ENCODE results near the gene UTRN.

The UTRN gene

DNA sequence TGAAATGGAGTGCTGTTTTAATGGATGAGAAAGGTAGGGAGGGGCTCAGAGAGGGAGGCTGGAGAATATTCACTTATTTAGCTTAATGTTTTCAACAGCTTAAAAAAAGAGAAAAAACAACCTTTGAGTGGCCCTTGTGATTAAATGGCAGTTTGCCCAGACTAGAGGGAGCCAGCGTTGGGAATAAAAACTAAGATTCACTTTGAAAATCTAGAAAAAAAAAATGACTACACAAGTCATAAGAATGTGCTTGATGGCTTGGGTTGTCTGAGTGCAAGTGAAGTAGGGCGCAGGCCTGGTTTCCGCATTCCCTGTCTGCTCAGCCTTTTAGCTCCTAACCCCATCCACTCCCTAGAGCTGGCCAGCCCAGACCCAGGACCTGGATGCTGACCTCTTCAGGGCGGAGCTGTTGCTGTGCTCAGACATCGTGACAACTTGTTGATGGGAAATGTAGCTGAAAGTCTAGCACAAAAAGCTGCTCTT lies 28.9 kb downstream of the UTRN start:
- DNase-seq (ENCODE audit: low read depth): no peak

DNA sequence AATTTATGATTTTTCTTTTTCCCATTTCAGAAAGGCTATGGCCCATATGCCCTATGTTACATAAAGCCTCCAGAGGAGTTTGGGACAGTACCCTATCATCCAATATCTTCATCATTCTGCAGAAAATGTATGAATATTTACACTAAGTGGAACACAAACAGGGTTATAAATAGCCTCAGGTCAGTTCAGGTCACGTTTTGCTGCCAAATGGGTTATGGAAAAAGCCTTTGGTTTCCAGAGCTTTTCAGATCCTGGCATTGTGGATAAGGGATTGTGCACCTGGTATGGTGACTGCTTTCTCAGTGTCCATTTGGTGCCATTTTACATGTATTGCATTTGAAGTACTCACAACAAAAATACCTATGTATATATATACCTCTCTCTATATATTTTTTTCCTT lies 29.4 kb downstream of the UTRN start:
- DNase-seq (ENCODE audit: low read depth): no peak

DNA sequence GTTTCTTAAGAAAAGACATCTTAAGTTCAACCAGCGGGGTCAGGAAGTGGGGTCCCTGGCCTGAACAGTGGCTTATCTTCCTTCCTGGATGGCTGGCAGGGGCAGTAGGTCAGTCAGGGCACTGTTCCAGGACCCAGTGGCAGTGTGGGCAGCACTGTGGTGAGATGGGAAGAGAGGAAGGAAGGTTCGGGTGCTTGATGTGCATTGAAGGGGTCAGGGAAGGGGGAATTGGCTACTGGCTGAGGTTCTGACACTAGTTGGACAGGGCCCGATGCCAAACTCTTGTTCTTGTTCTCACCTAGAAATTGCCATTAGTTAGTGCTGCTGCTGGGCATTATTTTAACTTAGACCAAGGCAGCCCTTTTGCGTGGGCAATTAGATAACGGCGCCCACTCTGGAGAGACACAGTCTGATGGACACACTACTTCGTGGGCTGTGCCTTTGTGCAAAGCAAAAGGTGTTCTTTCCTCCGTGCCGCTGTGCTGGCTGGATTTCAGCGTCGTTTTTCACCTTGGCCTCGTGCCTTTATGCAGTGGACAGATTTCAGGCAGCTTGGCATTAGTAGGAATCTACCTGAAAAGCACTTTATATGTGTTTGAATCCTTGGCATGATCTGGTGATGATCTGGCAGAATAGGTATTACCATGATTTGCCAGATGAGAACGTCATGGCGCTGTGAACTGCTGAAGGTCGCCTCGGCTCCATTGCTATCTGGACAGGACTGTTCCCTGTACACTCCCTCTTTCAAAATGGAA lies 30.3 kb downstream of the UTRN start:
- DNase-seq (ENCODE audit: low read depth): no peak

DNA sequence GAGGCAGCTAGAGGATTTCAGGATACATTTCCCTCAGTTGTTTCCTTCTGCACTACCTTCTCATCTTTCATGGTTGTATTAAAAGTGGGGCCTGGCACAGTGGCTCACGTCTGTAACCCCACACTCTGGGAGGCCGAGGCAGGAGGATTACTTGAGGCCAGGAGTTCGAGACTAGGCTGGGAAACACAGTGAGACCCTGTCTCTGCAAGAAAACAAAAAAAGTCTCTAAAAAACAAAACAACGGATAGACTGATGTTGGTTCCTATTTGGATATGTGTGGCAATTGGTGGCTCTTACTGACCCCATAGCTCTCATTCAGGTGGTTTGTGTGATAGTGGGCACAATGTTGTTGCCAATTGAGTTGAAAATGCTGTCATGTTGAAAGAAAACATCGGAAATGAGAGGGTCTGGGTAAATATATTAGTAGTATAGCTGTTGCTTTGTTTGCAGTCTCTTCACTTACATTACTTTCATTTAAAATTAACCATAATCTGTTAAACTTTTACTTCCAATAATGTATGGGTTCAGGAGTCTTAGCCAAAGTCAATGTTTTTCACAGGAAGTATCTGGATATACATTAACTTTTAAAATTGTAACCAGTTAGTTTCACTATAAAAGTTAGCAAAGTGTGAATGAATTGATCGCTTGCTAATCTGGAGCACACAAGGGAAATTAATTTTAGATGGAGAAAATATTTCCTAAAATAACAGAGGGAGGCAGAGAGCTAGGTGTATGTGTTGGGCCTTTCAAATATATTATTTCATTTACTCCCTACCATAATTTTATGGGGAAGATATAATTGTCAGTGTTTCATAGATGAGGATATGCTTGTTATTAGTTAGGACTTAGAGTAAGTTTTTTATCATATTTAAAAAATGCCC lies 31.1 kb downstream of the UTRN start:
- no peak for DNase-seq (ENCODE audit: low read depth)

DNA sequence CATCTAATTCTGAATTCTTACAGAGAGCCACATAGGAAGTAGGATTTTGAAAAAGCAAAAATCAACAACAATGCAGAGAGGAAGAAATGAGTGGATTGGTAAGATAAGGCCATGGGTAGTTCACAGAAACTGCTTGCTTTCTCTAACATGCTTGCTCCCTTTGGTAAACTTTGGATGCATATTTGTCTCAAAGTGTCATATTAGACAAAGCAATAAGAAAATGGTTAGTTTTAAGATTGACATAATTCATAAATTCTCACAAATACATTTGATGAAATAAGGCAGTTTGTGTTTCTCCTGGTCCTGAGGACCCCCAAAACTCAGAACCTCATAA lies 31.7 kb downstream of the UTRN start:
- DNase-seq (ENCODE audit: low read depth): no peak

DNA sequence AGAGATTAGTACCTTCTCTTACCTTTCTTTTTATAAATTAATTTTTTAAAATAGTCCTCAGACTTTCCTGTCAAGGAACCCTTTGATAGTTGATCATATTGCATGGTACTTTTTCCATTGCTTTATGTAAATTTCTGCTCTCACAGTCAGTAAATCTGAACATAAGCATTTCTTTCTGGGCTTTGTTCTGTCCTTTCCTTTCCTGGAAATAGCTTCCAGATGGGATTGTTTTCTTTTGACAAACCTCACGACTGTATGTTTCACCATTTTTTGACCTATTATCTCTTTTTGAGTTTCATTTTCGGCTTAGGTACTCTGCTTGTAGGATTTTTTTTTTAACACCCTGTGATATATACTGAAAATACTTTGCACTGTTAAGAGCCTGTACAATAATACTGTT lies 32.6 kb downstream of the UTRN start:
- no peak for DNase-seq (ENCODE audit: low read depth)

DNA sequence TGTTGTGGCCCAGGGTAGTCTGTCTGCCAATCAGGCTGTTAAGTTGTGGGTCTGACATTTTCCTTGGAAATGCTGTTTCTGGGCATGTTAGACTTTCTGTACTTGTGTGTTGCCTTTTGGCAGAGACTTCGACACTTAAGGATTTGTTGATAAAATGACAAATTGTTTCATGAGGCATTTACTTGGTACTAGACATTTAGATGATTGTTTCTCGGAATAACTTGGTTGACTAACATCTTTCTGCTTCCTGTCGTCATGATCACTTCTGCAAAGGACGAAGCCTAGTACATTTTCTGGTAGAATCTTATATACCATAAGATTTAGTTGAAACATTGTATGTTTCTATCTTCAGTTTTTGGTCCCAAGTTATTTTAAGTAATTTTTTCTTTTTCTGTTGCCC lies 34.1 kb downstream of the UTRN start:
- DNase-seq (ENCODE audit: low read depth): no peak

DNA sequence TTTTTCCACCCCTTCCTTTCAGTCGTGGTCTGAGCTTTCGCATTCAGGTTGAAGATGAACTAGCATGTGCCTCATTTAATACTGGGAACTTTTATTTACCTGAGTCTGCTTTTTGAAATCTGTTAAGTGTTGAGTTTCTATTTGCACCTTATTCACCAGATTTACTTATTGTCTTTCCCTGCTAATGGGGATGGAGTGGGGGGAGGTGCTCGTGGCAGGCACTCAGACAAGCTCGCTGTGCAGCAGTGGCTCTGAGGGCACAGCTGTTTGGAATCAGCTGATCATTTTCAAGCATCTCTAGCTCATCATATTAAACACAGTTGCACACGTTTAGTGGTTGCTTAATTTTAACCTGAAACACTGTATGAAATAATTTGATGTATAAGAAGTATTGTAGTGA lies 35.6 kb downstream of the UTRN start:
- DNase-seq (ENCODE audit: low read depth): no peak

DNA sequence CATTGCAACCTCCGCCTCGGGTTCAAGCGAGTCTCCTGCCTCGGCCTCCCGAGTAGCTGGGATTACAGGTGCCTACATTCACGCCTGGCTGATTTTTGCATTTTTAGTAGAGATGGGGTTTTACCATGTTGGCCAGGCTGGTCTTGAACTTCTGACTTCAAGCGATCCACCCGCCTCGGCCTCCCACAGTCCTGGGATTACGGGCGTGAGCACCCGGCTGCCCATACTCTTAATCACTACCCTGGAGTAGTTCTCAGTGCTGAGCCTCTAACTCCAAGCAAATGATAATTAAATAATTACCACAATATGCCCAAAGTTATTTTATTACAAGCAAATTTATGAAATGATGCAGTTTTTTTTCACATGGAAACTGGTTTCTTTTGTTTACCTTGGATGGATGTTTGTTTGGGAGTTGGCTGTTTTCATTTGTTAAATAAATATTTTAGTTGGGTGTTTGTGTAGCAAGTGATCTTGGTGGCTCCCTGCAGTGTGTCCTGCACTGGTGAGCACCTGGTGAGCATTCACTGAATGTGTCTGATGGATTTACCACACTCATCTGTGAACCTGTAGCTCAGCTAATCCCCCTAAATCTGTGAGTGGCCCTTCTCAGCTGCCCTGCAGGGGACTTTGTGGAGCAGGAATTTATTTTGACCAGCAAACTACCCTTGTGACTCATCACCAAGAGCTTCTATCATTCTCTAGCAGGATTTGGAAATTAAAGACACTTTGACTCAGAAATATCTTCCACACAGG lies 36.9 kb downstream of the UTRN start:
- DNase-seq (ENCODE audit: low read depth): no peak

DNA sequence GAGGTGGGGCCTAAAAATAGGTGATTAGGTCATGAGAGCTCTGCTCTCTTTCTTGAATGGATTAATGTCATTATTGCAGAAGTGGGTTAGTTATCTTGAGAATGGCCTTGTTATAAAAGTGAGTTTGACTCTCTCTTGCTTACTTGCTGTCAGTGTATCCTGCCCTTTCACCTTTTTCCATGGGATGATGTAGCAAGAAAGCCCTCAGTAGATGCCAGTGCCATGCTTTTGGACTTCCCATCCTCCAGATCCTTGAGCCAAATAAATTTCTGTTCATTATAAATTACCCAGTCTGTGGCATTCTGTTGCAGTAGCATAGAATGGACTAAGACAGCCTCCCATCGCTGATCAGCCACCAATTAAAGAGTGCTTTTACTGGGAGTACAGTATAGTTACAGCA lies 40.1 kb downstream of the UTRN start:
- no peak for DNase-seq (ENCODE audit: low read depth)

DNA sequence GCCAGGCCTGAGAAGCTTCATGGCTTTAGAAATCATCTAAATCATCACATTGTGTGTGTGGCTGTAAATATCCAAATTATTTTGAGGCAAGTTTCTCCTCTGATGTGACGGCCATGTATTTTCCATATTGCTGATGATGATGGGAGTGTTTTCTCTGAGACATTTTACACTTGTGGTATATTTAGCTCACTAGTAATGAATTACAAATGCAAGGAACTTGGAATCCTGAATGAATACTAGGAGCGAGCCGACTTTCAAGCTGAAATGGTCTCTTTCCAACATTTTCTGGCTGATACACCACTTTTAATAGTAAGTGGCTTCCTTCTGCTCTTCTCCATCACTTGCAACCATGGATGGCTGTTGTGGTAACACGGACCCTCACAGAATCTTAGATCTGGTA lies 41.3 kb downstream of the UTRN start:
- DNase-seq (ENCODE audit: low read depth): no peak

DNA sequence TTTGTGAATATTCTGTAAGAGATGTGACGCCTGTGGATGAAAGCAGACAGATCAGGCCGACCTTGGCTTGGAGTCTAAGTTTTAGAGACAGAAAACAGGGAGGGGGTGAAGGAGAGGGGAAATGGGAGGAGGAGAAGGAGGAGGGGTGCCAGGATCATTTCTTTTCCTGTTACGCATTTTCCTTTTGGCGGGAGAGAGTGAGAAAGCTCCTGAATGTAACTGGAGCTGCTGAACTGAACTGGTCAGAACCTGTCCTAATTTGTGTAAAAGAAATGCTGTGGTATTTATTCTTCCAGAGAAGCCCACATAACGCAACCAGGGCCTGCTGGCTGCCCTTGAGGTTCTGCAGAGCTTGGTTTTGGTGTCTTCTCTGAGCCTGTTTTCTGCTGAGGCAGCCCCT lies 41.9 kb downstream of the UTRN start:
- no peak for DNase-seq (ENCODE audit: low read depth)

DNA sequence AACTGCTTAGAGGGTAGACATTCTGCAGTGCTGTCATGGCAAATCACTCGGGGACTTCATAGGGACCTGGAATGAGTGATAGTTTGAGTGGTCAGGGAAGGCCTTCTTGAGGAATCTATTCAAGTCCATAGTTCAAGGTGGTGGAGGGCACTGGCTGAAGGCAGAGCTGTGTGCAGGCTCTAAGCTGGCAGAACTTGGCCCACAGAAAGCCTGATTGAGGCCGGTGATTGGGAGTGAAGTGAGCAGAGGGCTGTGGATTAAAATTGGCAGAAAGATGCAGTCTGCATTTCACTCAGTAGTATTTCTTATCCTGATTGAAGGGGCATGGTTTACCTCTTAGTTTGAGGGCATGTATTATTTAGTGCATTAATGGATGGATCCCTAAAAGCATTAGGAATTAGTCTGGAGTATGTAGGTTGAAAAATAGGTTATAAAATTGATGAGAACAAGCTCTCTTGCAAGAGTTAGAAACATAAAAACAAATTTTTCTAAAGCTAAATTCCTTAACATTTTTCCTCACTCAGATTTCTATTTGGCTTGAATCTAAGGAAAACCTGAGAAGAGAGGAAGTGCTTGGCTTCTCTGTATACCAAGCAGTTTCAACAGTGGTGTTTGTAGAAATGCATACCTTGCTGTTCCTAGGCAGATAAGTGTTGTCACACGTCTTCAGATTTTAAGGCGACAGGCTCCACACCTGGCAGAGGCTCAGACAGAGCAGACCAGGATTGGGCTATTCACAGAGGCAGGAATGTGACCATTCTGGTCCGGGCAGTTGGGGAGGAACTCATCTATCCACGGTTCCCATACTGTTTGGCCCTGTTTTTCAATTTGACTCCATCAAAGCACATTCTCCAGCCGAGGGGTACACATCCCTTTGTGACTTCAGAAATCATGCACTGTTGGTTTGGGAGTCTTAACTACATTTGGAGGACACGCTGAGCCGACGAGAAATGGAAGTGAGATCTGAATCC lies 45.2 kb downstream of the UTRN start:
- DNase-seq (ENCODE audit: low read depth): no peak

DNA sequence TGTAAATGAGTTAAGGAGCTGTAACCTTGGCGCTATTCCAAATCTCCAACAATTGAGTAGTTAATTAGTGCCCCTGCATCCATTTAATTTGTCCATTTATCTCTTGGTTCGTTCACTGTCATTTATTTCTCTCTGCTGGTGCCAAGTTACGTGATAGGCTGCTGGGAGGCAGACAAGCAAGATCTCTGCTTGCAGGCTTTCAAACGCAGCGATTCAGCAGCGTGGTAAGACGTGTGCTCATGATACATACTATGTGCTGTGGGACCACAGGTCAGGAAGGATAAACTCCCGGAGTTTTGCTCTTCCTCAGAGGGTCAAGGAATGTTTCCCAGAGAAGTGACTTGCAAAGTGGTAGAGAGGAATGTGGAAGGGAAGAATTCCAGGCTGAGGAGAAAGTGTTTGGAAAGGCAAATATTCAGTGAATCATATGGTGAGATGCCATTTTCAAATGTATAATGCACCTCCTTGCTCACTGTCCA lies 46.4 kb downstream of the UTRN start:
- DNase-seq (ENCODE audit: low read depth): no peak

DNA sequence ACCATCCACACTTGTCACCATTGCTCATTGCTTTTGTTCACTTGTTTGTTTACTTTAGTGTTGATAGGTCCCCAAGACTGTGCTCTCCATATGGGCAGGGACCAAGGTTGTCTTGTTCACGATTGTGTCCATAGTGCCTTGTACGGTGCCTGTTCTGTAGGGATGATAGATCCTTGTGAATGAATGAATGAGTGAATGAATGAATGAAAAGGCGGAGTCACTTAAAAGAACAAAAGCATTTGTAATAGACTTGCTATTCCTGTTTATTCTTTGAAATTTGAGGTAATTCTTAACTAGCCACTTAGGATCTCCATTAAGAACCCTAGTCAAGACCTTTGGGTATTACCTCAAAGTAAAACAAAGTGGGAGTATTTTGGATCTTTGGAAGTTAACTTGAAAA lies 47.0 kb downstream of the UTRN start:
- DNase-seq (ENCODE audit: low read depth): no peak

DNA sequence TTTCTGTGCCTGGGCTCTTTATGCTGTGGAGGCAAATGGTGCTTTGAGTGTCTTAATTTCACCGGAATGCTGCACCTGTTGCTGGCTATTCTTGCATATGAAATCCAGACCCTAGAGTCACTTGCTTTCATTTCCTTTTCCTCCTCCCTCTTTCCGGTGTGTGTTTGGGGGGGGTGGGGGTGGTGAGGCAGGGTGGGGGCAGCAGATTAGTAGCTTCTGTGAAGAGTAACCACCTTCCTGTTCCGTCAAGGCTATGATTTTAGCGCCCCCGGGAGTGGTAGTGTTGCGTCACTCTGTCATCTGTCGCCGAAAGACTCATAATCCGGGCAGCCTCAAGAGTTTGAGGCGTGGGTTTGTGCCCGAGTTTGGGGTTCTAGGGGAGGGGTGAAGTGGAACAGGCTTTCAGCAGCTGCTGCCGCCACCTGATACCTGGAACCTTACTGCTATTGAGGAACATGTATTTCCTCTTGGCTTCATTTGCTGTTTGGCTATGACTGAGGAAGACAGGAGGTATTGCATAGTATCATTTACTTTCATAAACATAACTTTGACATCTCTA lies 49.1 kb downstream of the UTRN start:
- no peak for DNase-seq (ENCODE audit: low read depth)

Measured in HS-27A (cell line).